Fibroblast of skin of abdomen (primary cell): Measurements from ENCODE around the gene ZFAND3.
A peak's percentile ranks its signal among the peaks of the same experiment; 100 is the strongest.
"Not testable (repeated sequence)": the region's sequence is repeated elsewhere in the genome, so short reads cannot be mapped to it uniquely, and the experiment has no call there.

ENCODE experiments used
- DNase-seq: peaks from one replicate; pipeline ENCODE4 v3.0.0-alpha.2; 2013

Gene ZFAND3

DNA sequence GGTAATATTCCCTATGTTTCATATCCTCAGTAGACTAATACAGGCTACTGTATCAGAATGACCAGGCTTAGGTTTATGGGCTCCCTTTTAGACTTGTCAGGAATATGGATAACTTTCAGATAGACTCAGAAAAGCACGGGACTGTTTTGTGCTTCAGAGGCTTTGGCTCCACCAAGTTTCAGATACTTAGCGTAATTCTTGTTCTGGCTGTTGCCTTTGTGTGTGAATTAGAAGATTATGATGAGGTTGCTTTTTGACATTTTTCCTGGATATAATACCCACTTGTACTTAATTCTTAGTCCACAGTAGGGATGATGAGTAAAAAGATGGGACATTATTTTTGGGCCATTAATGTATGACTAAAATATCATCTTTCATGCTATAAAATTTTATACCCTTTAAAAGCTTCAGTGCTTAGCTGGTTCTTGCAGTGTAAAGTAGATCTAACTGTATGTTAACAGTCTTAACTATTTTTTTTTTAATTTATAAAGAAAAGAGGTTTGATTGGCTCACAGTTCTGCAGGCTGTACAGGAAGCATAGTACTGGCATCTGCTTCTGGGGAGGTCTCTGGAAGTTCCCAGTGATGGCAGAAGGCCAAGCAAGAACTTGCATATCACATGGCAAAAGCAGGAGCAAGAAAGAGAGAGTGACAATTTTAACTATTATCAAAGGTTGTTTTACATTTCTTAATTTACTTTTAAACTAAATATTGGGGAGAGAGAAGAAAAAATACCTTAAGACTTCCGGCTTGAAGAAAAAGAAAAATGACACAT, 120.7 kb downstream of the ZFAND3 start:
- DNase-seq = peak; percentile 59

DNA sequence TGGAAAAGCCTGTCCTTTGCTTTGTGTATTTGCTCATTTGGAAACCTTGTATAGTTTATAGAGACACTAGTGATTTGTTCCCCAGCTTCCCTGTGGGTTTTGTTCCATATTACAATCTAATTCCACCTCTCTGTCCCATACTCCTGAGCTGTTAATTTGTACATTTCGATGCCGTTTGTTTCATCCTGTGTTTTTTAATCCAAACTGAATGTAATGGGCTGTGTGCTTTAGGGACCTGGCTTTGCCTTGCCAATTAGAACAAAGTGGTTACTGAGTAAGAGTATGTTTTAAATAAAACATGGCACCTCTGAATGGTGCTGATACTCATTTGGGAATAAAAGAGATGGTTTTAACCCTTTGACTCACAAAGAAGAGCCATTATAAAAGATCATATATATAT, 122.3 kb downstream of the ZFAND3 start:
- DNase-seq = no peak

DNA sequence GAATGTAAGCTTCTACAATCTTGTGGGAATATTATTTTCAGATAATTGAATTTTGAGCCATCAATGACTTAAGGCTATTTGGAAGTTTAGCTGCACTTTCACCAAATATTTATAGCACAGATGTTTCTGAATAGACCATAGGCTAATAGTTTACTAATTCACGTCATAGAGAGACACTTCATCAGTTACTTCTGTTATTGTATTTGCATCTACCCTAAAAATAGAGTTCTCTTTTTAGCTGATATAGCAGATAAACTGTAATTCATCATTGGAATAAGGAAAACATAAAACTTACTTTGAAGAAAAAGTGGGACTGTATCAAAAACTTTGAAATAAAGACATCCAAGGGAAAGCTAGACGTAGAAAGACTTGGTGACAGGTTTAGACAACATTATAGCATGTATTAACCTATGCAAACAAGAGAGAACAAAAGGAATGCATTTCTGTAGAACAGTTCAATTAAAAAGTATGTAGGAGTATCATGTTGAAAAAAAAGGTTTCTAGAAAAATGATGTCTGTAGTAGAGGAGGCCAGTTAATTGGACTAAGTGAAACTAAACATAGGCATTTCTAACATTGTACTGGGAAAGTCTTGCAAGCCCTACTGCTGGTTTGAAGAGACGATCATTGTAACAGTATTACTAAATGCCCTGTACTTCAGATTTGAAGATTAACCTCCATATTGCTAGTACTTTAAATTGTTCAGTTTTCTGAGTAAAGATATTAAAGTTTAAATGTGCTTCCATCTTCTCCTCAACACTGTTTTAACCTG, 123.3 kb downstream of the ZFAND3 start:
- DNase-seq = no peak

GRCh38 chr6:37943436-37944058, 124.0 kb downstream of the ZFAND3 start:
- no peak for DNase-seq

- no peak for DNase-seq
These were observed 126.5 kb downstream of the ZFAND3 start for GRCh38 chr6:37946057-37946456.

DNA sequence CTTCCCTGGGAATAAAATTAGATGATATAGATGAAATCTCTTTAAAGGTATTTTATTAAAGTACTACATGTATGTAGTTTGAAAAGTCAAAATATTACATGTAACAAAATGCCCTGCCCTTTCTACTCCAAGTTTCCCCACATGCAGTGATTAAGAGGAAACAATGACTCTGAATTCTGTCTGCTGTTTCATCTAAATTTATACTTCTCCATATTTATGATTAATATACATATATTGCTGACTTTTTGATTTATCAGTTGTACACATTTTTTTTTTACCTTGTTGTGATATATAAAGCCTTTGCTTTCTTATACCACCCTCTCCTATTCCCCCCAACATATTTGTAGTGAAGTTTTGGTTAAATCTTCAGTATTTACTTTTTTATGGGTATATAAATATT, 127.9 kb downstream of the ZFAND3 start:
- no peak for DNase-seq

DNA sequence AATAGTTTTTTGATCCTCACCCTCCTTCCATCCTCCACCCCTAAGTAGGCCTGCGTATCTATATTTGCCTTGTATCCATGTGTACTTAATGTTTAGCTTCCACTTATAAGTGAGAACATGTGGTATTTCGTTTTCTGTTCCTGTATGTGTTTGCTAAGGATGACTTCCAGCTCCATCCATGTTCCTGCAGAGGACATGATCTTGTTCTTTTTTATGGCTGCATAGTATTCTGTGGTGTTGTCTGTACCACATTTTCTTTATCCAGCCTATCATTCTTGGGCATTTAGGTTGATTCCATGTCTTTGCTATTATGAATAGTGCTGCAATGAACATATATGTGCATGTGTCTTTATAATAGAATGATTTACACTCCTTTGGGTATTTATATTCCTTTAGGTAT, 129.1 kb downstream of the ZFAND3 start:
- not testable (repeated sequence) for DNase-seq

DNA sequence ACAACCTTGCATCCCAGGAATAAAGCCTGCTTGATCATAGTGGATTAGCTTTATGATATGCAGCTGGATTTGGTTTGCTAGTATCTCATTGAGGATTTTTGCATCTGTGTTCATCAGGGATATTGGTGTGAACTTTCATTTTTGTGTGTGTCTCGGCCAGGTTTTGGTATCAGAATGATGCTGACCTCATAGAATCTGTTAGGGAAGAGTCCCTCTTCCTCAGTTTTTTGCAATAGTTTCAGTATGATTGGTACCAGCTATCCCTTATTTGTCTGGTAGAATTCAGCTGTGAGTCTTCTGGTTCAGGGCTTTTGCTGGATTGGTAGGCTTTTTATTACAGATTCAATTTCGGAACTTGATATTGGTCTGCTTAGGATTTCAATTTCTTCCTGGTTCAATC, 132.5 kb downstream of the ZFAND3 start:
- no peak for DNase-seq

DNA sequence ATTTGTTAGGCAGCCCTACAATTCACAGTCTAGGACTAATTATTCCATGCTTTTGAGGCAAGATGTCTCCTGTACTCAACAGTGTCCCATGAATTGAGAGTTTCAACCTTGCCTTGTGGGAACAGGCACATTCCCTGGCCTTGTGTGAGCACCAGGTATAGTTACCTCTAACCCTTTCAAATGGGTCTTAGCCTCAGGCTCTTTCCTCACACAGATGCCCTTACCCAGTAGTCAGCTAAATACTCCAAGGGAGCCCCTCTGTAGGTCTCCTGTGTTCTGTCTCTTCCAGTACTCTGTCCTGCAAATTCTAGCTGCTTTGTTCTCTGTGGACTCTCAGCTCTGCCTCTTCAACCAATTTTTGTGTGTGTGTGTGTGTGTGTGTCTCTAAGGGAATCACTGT, 135.3 kb downstream of the ZFAND3 start:
- DNase-seq = no peak

GRCh38 chr6:37956711-37957275, 137.3 kb downstream of the ZFAND3 start:
- DNase-seq = no peak

DNA sequence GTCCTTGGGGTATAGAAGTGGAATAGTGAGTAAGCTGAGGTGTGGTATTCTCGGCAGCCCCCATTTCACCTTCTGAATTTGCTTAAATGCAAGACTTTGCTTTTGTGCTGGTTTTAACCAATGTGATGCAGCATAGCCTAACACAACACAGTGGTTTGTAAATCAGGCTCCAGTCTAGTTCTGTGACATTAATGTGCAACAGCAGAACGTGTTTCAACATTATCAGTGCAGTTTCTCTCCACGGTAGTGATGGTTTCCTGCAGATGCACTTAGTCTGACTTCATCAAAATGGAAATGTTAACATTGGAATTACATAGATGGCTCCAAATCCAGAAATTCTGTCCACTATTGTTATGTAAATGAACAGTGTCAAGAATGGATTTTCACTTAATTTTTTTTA, 139.5 kb downstream of the ZFAND3 start:
- no peak for DNase-seq

DNA sequence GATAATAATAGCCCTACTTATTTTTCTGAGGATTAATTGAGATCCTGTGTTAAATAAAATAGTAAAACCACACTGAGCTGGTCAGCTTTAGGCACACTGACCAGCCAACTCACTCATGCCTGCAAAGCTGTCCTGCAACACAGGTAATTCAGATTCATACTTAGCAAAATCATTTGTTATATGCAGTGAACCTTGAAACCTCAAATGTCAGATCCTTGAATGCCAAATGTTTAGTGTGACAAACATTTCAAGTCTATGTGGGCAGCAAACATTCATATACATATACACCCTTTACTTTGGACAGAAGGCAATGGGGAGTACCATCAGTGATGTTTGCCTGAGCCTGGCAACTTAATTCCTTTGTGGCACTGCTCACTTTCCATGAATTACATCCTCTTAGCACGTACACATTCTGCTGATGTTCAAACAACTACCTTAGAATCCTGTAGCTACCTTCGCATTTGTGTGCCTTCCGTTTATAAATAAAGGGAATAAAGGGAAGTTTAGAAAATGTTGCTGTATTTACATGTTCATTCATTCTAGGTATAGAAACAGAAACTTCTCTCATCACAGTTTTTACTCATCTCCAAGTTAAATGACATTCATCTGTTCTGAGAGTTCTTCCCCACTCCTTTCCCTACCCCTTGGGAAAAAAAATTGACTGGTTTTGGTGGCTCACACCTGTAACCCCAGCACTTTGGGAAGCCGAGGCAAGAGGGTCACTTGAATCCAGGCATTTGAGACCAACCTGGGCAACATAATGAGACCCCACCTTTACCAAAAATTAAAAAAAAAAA, 140.8 kb downstream of the ZFAND3 start:
- DNase-seq = no peak

DNA sequence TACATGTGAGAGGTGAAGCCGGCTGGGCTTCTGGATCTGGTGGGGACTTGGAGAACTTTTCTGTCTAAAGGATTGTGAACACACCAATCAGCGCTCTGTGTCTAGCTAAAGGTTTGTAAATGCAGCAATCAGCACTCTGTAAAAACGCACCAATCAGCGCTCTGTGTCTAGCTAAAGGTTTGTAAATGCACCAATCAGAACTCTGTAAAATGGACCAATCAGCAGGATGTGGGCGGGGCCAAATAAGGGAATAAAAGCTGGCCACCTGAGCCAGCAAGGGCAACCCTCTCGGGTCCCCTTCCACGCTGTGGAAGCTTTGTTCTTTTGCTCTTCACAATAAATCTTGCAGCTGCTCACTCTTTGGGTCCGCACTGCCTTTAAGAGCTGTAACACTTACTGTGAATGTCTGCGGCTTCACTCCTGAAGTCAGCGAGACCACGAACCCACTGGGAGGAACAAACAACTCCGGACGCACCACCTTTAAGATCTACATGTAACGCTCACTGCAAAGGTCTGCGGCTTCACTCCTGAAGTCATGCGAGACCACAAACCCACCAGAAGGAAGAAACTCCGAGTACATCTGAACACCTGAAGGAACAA, 143.1 kb downstream of the ZFAND3 start:
- not testable (repeated sequence) for DNase-seq

GRCh38 chr6:37965964-37966676, 146.6 kb downstream of the ZFAND3 start:
- peak; percentile 53 for DNase-seq

DNA sequence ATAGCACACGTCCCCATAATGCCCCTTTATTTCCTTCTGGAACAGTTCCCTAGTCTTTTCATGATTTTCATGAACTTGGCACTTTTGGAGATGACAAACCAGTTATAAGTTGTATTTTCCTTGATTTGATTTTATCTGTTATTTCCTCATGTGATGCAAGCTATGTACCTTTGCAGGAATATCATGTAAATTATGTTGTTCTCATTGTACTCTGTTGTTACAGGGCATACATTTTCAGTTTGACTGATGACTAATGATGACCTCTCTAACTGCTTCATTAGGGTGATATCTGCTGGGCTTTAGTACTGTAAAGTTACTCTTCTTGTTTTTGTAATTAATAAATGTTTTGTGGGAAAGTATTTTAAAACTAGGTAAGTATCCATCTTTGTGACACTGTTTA, 147.3 kb downstream of the ZFAND3 start:
- DNase-seq = no peak

- DNase-seq = no peak
These were observed 148.1 kb downstream of the ZFAND3 start for GRCh38 chr6:37967651-37968050.

GRCh38 chr6:37971266-37971665, 151.7 kb downstream of the ZFAND3 start:
- peak; percentile 14 for DNase-seq

DNA sequence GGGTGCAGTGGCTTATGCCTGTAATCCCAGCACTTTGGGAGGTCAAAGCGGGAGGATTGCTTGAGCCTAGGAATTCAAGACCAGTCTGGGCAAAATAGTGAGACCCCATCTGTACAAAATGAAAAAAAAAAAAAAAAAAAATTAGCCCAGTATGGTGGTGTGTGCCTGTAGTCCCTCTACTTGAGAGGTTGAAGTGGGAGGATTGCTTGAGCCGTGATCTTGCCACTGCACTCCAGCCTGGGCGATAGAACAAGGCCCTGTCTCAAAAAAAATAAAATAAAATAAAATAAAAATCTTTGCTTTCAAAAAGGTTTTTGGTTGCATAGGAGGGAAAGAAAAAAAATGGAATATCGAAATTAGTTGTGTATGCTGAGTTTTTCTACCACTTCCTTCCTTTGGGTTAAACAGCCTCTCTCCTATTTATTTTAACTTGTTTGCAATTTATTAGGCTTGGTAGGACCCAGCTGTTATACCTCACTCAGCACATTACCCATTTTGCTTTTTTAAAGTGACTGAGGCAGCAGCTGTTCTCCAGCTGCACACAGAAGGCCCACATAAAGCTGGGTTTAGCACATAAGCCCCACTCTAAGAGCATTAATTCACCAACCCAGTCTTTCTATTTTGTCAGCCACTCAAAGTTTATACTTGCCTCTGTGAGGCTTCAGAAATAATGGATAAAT, 152.3 kb downstream of the ZFAND3 start:
- DNase-seq = peak; percentile 17

DNA sequence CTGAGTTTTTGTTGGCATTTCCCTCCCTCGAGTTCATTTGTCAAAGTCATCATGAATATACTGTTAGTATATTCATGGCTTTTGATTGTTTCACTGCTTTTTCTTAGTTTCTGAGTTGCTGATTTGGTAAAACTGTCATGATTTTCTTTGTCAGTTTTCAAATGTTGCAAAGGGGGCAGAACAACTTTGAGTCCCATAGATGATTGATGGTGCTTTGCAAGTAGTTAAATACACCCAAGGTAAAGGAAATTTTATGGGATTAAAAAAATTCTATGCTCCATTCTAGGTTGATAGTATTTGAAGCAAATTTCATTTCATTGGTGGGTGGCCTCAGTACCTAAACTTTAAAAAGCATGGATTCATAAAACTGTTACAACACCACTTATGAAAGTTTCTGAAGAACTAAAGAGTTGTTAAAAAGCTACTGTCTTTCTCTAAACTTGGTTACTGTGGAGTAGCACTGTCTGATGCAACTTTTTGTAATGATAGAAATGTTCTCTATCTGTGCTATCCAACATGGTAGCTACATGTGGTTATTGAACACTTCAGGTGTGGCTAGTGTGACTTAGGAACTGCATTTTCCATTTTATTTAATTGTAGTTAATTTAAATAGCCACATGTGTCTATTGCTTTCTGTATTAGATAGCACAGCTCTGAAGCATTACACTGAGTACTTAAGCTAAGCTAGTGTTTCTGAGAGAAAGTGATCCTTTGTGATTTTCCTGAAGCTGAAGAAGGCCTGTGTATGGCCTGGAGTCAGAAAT, 153.6 kb downstream of the ZFAND3 start:
- peak; percentile 55 for DNase-seq

DNA sequence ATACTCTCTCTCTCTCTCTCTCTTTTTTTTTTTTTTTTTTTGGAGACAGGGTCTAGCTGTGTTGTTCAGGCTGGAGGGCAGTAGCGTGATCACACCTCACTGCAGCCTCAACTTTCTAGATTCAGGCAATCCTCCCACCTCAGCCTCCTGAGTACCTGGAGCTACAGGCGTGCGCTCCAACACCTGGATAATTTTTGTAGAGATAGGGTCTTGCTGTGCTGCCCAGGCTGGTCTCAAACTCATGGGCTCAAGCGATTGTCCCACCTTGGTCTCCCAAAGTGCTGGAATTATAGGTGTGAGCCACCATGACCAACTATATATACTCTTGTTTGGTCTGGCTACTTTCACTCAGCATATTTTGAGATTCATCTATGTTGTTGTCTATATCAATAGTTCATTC, 154.9 kb downstream of the ZFAND3 start:
- DNase-seq = no peak
